Activated T-helper 1 cell treated with anti-CD3 and anti-CD28 coated beads, Interleukin-2, amount 50 U/mL, for 16 hours (primary cell): Measurements from ENCODE around the gene TMEM82.

ENCODE experiments used
- DNase-seq, 2 donors: peaks; one replicate each; pipeline ENCODE4 v3.0.0-alpha.2; 2020; ENCODE audit warnings: low read depth in 1 of 2, low spot score in 1 of 2

TMEM82 gene

GRCh38 chr1:15777909-15778707 is 35.8 kb downstream of the TMEM82 start:
- no peak for DNase-seq

- DNase-seq: no peak
Measured at GRCh38 chr1:15785683-15786082, 43.4 kb downstream of the TMEM82 start.

DNA sequence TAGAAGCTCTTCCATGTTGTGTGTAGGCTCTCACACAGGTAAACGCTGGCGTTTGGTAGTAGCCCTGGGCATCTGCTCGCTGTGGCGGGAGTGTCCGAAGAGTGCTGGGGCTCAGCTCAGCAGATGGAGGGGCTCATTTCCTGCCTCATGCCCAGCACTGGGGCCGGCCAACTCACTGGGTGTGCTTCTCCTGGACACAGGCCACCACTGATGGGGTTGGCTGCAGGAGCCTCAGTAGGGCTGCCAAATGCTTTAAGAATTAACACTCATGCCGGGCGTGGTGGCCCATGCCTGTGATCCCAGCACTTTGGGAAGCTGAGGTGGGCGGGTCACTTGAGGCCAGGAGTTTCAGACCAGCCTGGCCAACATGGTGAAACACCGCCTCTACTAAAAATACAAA is 44.3 kb downstream of the TMEM82 start:
- no peak for DNase-seq

DNA sequence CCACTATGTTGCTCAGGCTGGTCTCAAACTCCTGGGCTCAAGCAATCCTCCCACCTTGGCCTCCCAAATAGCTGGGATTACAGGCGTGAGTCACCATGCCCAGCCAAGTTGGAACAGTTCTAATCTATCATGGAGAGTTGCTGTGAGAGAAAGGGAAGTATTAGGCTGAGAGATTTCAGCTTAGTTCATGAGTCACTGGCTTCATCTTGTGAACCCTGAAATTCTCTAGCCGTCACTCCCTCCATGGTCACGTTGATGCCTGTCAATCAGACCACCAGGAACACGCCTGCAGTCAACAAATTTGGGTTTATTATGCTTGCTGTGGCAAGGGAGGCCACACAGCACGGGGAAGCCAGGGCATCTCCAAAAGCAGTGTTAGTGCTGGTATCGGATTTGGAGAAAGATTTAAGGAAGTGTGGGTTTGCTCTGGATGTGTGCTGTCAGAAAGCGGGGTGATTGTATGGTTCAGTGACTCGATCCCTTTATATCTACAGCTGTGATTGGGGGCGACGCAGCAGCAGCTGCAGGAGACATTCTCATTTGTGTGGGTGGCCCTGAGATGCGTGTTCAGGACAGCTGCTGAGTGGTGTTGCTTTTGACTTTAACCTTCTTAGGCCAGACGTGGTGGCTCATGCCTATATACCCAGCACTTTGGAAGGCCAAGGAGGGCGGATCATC is 46.5 kb downstream of the TMEM82 start:
- DNase-seq: no peak

GRCh38 chr1:15796086-15796462 is 53.8 kb downstream of the TMEM82 start:
- DNase-seq: no peak
